ENCODE results near the gene ABHD6.
A peak's percentile ranks its signal among the peaks of the same experiment; 100 is the strongest.
"Not testable (repeated sequence)": the region's sequence is repeated elsewhere in the genome, so short reads cannot be mapped to it uniquely, and the experiment has no call there.

The ABHD6 gene

DNA sequence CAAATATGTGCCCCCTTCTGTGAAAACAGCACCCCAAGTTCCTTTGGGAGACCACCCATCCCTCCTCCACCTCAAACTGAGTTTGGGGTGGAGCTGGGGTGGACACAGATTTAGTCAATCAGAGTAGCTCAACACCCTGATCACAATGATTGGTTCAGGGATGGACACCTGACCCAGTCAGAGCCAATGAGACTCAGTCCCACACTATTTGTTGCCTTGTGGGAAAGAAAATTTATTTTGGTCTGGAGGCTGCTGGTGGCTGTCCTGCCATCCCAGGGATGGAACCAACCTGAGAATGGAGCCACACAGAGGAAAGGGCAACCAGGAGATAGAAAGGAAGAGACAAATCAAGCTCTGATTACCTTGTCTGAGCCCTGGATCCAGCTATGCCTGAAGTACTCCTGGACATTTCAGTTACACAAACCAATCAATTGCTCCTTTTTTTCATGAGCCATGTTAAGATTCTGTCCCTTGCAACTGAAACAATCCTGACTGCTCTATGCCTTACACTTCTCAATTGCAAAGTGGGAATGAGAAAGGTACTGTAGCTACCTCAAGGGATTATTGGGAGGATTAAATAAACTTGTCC lies 37.4 kb upstream of the ABHD6 start:
- Histone ChIP-seq H3K4me1 (ENCODE audit: low read length) (peaks cover 69% of the 10 kb centered on the region), H3K27me3 (ENCODE audit: low read depth, low read length) (no peaks in the 10 kb centered on the region), H3K36me3 (replicated peaks; ENCODE audit: low read depth, low read length) (peaks cover 17% of the 10 kb centered on the region), H3K9ac (ENCODE audit: low read length) (no peak overlapping the region; the same call in 1 of the 2 replicates), H3K4me3 (ENCODE audit: low read length) (no peak overlapping the region), H3K27ac (ENCODE audit: low read length) (peak overlapping the region; percentile 73), H3K4me2 (ENCODE audit: low read length) (peak overlapping the region; percentile 50), H2AFZ (ENCODE audit: low read depth, low read length) (no peak overlapping the region), H4K20me1 (ENCODE audit: insufficient read depth, low read length) (no peaks in the 10 kb centered on the region), H3K79me2 (ENCODE audit: low read length) (no peaks in the 10 kb centered on the region), H3K9me3 (ENCODE audit: insufficient read depth, low read length) (peaks cover 22% of the 10 kb centered on the region)
- TF ChIP-seq CTCF (IDR thresholded peaks at IDR 0.05; ENCODE audit: low read depth, low read length) (no peak), EZH2phosphoT487 (IDR thresholded peaks at IDR 0.05; ENCODE audit: low read depth) (no peak)

GRCh38 chr3:58200846-58201355 lies 36.7 kb upstream of the ABHD6 start:
- no peaks in the 10 kb centered on the region for H3K27me3 ChIP-seq (ENCODE audit: low read depth, low read length)
- H3K36me3 ChIP-seq (replicated peaks; ENCODE audit: low read depth, low read length), result peaks cover 13% of the 10 kb centered on the region
- no peak overlapping the region for H3K4me3 ChIP-seq (ENCODE audit: low read length)
- no peak overlapping the region for H2AFZ ChIP-seq (ENCODE audit: low read depth, low read length)
- H3K27ac ChIP-seq (ENCODE audit: low read length), result peak overlapping the region; percentile 73; the same call in 1 of the 2 replicates
- no peak overlapping the region for H3K9ac ChIP-seq (ENCODE audit: low read length)
- TF ChIP-seq CTCF (IDR thresholded peaks at IDR 0.05; ENCODE audit: low read depth, low read length) (no peak), EZH2phosphoT487 (IDR thresholded peaks at IDR 0.05; ENCODE audit: low read depth) (no peak)
- H4K20me1 ChIP-seq (ENCODE audit: insufficient read depth, low read length), result no peaks in the 10 kb centered on the region
- no peak overlapping the region for H3K4me2 ChIP-seq (ENCODE audit: low read length)
- peaks cover 19% of the 10 kb centered on the region for H3K9me3 ChIP-seq (ENCODE audit: insufficient read depth, low read length)
- no peaks in the 10 kb centered on the region for H3K79me2 ChIP-seq (ENCODE audit: low read length)
- peaks cover 68% of the 10 kb centered on the region for H3K4me1 ChIP-seq (ENCODE audit: low read length)

GRCh38 chr3:58201451-58201850 lies 36.1 kb upstream of the ABHD6 start:
- not testable (repeated sequence) for H3K27me3 ChIP-seq (ENCODE audit: low read depth, low read length); H3K9ac ChIP-seq (ENCODE audit: low read length); H3K4me3 ChIP-seq (ENCODE audit: low read length); H2AFZ ChIP-seq (ENCODE audit: low read depth, low read length); H4K20me1 ChIP-seq (ENCODE audit: insufficient read depth, low read length); H3K27ac ChIP-seq (ENCODE audit: low read length); H3K4me2 ChIP-seq (ENCODE audit: low read length); H3K79me2 ChIP-seq (ENCODE audit: low read length)
- Histone ChIP-seq H3K9me3 (ENCODE audit: insufficient read depth, low read length) (peaks cover 16% of the 10 kb centered on the region; the same call in 1 of the 2 replicates), H3K4me1 (ENCODE audit: low read length) (peaks cover 65% of the 10 kb centered on the region), H3K36me3 (replicated peaks; ENCODE audit: low read depth, low read length) (peaks cover 11% of the 10 kb centered on the region)

DNA sequence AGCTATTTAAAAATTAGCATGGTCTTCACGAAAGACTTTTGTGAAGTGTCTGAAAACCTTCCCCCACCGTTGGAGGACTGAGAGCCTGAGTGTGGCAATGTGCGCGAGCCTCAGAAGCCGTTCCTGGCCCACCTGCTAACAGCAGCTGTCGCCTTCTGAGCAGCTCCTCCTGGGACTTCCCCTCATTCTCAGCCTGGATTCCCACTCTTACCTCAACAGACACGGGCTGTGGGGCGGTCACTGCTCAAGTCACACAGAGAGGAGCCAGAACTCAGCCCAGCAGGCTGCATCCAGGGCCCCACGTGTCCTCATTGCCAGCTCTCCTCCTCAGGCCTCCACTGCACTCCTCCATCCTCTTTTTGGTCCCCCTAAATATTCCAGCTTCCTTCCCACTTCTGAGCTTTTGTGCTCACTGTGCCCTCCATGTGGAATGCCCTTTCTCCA lies 34.7 kb upstream of the ABHD6 start:
- H3K9ac ChIP-seq (ENCODE audit: low read length), result peak overlapping the region; percentile 28; the same call in 1 of the 2 replicates
- peak overlapping the region; percentile 62; the same call in 1 of the 2 replicates for H2AFZ ChIP-seq (ENCODE audit: low read depth, low read length)
- peaks cover 11% of the 10 kb centered on the region for H3K36me3 ChIP-seq (replicated peaks; ENCODE audit: low read depth, low read length)
- H3K4me3 ChIP-seq (ENCODE audit: low read length), result peak overlapping the region; percentile 25
- H3K9me3 ChIP-seq (ENCODE audit: insufficient read depth, low read length), result peaks cover 16% of the 10 kb centered on the region; the same call in 1 of the 2 replicates
- no peaks in the 10 kb centered on the region for H4K20me1 ChIP-seq (ENCODE audit: insufficient read depth, low read length)
- H3K27ac ChIP-seq (ENCODE audit: low read length), result peak overlapping the region; percentile 63
- peak overlapping the region; percentile 53 for H3K4me2 ChIP-seq (ENCODE audit: low read length)
- TF ChIP-seq CTCF (IDR thresholded peaks at IDR 0.05; ENCODE audit: low read depth, low read length), result no peak
- no peak for TF ChIP-seq EZH2phosphoT487 (IDR thresholded peaks at IDR 0.05; ENCODE audit: low read depth)
- H3K27me3 ChIP-seq (ENCODE audit: low read depth, low read length), result no peaks in the 10 kb centered on the region
- peaks cover 50% of the 10 kb centered on the region for H3K4me1 ChIP-seq (ENCODE audit: low read length)
- H3K79me2 ChIP-seq (ENCODE audit: low read length), result no peaks in the 10 kb centered on the region
